Mesenchymal stem cell (in vitro differentiated cells and primary cell): ENCODE data around the gene WAC.

Experiments
- DNase-seq: peaks from one replicate; pipeline ENCODE4 v3.0.0-alpha.2; 2013
- H2AFZ ChIP-seq: one replicate; pipeline ENCODE4 v1.6.1; 2013; ENCODE audit warnings: low read depth, mild to moderate bottlenecking, control low read depth, inconsistent platforms, low read length, moderate library complexity
- H2AK5ac ChIP-seq: 2 replicates; pipeline ENCODE4 v1.6.1; 2013; ENCODE audit warnings: low read length, moderate library complexity, mild to moderate bottlenecking, inconsistent platforms; ENCODE audit not compliant: severe bottlenecking
- H2BK120ac ChIP-seq: one replicate; pipeline ENCODE4 v1.6.1; 2013; ENCODE audit warnings: low read depth, mild to moderate bottlenecking, inconsistent platforms, low read length, moderate library complexity
- H2BK12ac ChIP-seq, 2 experiments: one replicate each; pipeline ENCODE4 v1.6.1; 2013; ENCODE audit warnings: inconsistent platforms in 2 of 2, low read length in 2 of 2, mild to moderate bottlenecking in 2 of 2, moderate library complexity in 2 of 2, control low read depth in 1 of 2
- H2BK15ac ChIP-seq: one replicate; pipeline ENCODE4 v1.6.1; 2013; ENCODE audit warnings: mild to moderate bottlenecking, low read depth, inconsistent platforms; ENCODE audit not compliant: poor library complexity, severe bottlenecking
- H2BK5ac ChIP-seq: 2 replicates; pipeline ENCODE4 v1.6.1; 2013; ENCODE audit warnings: low read depth, mild to moderate bottlenecking, low read length, control low read depth, inconsistent platforms; ENCODE audit not compliant: poor library complexity, severe bottlenecking
- H3K14ac ChIP-seq, 2 experiments: one replicate each; pipeline ENCODE4 v1.6.1; 2013; ENCODE audit warnings: inconsistent platforms in 2 of 2, low read length in 2 of 2, control low read depth in 1 of 2, mild to moderate bottlenecking in 1 of 2, moderate library complexity in 1 of 2
- H3K18ac ChIP-seq, 2 experiments: one replicate each; pipeline ENCODE4 v1.6.1; 2013; ENCODE audit warnings: inconsistent platforms in 2 of 2, low read length in 2 of 2, control low read depth in 1 of 2, low read depth in 1 of 2, mild to moderate bottlenecking in 1 of 2
- H3K23ac ChIP-seq, 2 experiments: one replicate each; pipeline ENCODE4 v1.6.1; 2013; ENCODE audit warnings: inconsistent platforms in 2 of 2, low read length in 2 of 2, mild to moderate bottlenecking in 2 of 2, moderate library complexity in 2 of 2, control low read depth in 1 of 2
- H3K27ac ChIP-seq: 2 replicates; pipeline ENCODE4 v1.5.1; 2013; ENCODE audit warnings: mild to moderate bottlenecking, moderate library complexity, low read length, control low read depth, inconsistent platforms; ENCODE audit not compliant: poor library complexity, severe bottlenecking
- H3K27me3 ChIP-seq, 2 experiments: 2 replicates each; pipeline versions ENCODE4 v1.6.1 to v1.7.0; 2013; ENCODE audit warnings: low read length in 2 of 2, mild to moderate bottlenecking in 2 of 2, moderate library complexity in 2 of 2, control low read depth in 1 of 2, inconsistent platforms in 1 of 2; ENCODE audit not compliant: control insufficient read depth in 1 of 2, insufficient read depth in 1 of 2
- H3K36me3 ChIP-seq, 2 experiments: 2 replicates each; pipeline versions ENCODE4 v1.6.1 to v1.7.0; 2013; ENCODE audit warnings: low read length in 2 of 2, control low read depth in 1 of 2, inconsistent platforms in 1 of 2, low read depth in 1 of 2, mild to moderate bottlenecking in 1 of 2; ENCODE audit not compliant: insufficient read depth in 2 of 2, control insufficient read depth in 1 of 2
- H3K4ac ChIP-seq, 2 experiments: one replicate each; pipeline ENCODE4 v1.6.1; 2013; ENCODE audit warnings: inconsistent platforms in 2 of 2, low read length in 2 of 2, mild to moderate bottlenecking in 2 of 2, moderate library complexity in 2 of 2, control low read depth in 1 of 2, low read depth in 1 of 2
- H3K4me1 ChIP-seq: 2 replicates; pipeline ENCODE4 v1.6.1; 2013; ENCODE audit warnings: low read depth, low read length, control low read depth; ENCODE audit not compliant: control insufficient read depth, insufficient read depth
- H3K4me2 ChIP-seq: 2 replicates; pipeline ENCODE4 v1.6.1; 2013; ENCODE audit warnings: low read length, mild to moderate bottlenecking, inconsistent platforms; ENCODE audit not compliant: poor library complexity, severe bottlenecking
- H3K4me3 ChIP-seq, 2 experiments: 2 replicates each; pipeline versions ENCODE4 v1.5.1 to v1.7.0; 2013; ENCODE audit warnings: low read length in 2 of 2, mild to moderate bottlenecking in 2 of 2, control low read depth in 1 of 2, low read depth in 1 of 2; ENCODE audit not compliant: insufficient read depth in 1 of 2
- H3K79me1 ChIP-seq: replicated peaks from 2 replicates; pipeline ENCODE4 v1.6.1; 2013; ENCODE audit warnings: mild to moderate bottlenecking, control low read depth, low read length, inconsistent platforms; ENCODE audit not compliant: poor library complexity, severe bottlenecking
- H3K9ac ChIP-seq: 2 replicates; pipeline ENCODE4 v1.7.0; 2013; ENCODE audit warnings: mild to moderate bottlenecking, low read length, moderate library complexity
- H3K9me3 ChIP-seq: 2 replicates; pipeline ENCODE4 v1.7.0; 2013; ENCODE audit warnings: mild to moderate bottlenecking, low read length; ENCODE audit not compliant: control insufficient read depth
- H4K8ac ChIP-seq: one replicate; pipeline ENCODE4 v1.6.1; 2013; ENCODE audit warnings: inconsistent platforms, mild to moderate bottlenecking, low read length, moderate library complexity
- H4K91ac ChIP-seq: one replicate; pipeline ENCODE4 v1.6.1; 2013; ENCODE audit warnings: mild to moderate bottlenecking, low read length, inconsistent platforms
- WGBS: methylation state at CpG from one replicate; pipeline ENCODE4 v1.1.7; 2013; ENCODE audit warnings: mixed read lengths; 5-methylcytosine and 5-hydroxymethylcytosine counted together

WAC gene

DNA sequence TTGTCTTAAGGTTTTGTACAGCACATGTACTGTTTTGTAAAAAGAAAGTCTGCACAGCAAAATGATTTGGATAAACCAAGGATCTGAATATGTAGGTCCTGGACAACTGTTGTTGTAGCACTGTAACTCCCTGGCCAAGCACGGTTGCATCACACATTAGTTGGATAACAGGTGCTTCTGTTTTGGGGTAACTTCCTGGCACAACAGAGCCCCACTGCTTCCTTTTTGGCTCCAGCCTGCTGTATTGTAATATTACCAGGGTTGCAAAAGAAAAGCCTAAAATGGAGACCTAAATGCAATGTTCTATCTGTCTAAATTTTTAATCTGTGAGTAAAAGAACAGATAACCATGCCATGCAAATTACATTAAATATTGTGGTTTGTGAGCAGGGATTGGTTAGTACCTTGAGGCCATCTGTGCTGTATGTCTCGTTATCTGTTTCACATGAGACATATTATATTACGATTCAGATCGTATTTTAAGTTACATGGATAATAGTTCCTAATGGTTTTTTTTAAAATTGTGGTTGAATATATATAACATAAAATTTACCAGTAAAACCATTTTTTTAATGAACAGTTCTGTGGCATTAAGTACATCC is 27.5 kb upstream of the WAC start:
- DNase-seq = no peak
- no peak overlapping the region for H3K27ac ChIP-seq

DNA sequence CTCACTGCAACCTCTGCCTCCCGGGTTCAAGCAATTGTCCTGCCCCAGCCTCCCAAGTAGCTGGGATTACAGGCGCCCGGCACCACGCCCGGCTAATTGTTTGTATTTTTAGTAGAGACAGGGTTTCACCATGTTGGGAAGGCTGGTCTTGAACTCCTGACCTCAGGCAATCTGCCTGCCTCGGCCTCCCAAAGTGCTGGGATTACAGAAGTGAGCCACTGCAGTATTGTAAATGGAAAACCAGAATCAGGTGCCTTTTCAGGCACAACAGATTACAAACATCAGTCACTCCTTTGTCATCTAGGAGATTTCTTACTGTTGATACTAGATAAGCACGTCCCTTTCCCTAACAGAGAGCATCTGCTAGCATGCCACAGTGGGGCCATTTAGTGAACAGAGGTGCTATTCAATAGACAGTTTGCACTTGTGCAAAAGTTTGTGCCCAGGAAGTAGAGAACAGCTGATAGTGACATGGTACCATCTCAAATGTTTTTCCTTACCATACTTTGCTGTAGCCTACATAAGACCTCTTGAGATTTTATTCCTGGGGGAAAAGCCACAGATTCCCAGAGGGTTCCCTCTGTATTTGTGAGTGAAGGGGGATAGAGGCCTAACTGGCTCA is 24.5 kb upstream of the WAC start:
- H2AFZ ChIP-seq = no peak overlapping the region
- no peak overlapping the region for H2AK5ac ChIP-seq
- H3K79me1 ChIP-seq = no peaks in the 10 kb centered on the region
- H3K27ac ChIP-seq = no peak overlapping the region
- 87% methylated on average over 7 of the region's 7 CpGs for WGBS
- no peaks in the 10 kb centered on the region for H3K36me3 ChIP-seq
- no peak overlapping the region for H2BK15ac ChIP-seq
- no peak overlapping the region for H3K4me2 ChIP-seq
- H3K9ac ChIP-seq = no peak overlapping the region
- H3K18ac ChIP-seq = no peak overlapping the region
- H3K4me1 ChIP-seq = no peaks in the 10 kb centered on the region
- no peak overlapping the region for H4K8ac ChIP-seq
- DNase-seq = no peak
- no peak overlapping the region for H4K91ac ChIP-seq
- no peak overlapping the region for H3K4me3 ChIP-seq
- H2BK5ac ChIP-seq = no peak overlapping the region
- no peaks in the 10 kb centered on the region for H3K9me3 ChIP-seq
- no peak overlapping the region for H3K14ac ChIP-seq
- no peak overlapping the region for H2BK12ac ChIP-seq
- H3K23ac ChIP-seq = no peak overlapping the region
- H2BK120ac ChIP-seq = no peak overlapping the region
- H3K4ac ChIP-seq = no peak overlapping the region
- peaks cover 0 to 5% of the 10 kb centered on the region in 2 experiments for H3K27me3 ChIP-seq

More for the DNA sequence above, 27.5 kb upstream of the WAC start:
- Histone ChIP-seq H4K8ac (no peak overlapping the region), H3K4me1 (no peaks in the 10 kb centered on the region), H3K14ac (no peak overlapping the region), H2BK12ac (no peak overlapping the region), H2AK5ac (no peak overlapping the region), H3K4ac (no peak overlapping the region), H3K27me3 (peaks cover 0 to 5% of the 10 kb centered on the region in 2 experiments), H3K18ac (no peak overlapping the region), H3K4me3 (no peak overlapping the region), H3K79me1 (no peaks in the 10 kb centered on the region), H3K36me3 (no peaks in the 10 kb centered on the region), H2BK15ac (no peak overlapping the region), H4K91ac (no peak overlapping the region), H2AFZ (no peak overlapping the region), H3K9me3 (no peaks in the 10 kb centered on the region), H2BK120ac (no peak overlapping the region), H3K9ac (no peak overlapping the region), H3K4me2 (no peak overlapping the region), H3K23ac (no peak overlapping the region), H2BK5ac (no peak overlapping the region)
- 93% methylated on average over 2 of the region's 4 CpGs for WGBS

DNA sequence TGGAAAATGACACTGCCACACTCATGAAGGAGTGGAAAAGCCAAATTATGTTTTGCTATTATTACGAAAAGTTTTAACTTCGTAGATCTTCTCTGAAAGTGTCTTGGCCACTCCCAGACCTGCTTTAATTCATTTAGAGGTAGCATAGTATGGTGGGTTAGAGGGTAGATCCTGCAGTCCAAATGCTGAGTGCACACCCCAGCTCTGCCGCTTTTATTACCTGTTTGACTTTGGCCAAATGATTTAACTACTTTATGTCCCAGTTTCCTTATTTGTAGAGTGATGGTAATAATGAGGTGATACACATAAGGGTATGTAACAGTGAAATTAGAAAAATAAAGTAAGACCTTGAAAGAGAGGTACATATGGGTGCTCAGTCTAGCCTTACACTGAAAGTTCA is 23.6 kb upstream of the WAC start:
- Histone ChIP-seq H3K4me3 (no peak overlapping the region), H3K27me3 (peaks cover 0 to 2% of the 10 kb centered on the region in 2 experiments), H3K4me2 (no peak overlapping the region), H3K4ac (no peak overlapping the region), H3K14ac (no peak overlapping the region), H3K79me1 (no peaks in the 10 kb centered on the region), H3K9ac (no peak overlapping the region), H2BK120ac (no peak overlapping the region), H3K27ac (no peak overlapping the region), H3K23ac (no peak overlapping the region), H3K9me3 (no peaks in the 10 kb centered on the region), H2BK12ac (no peak overlapping the region), H4K8ac (no peak overlapping the region), H3K36me3 (no peaks in the 10 kb centered on the region), H3K4me1 (no peaks in the 10 kb centered on the region), H2AK5ac (no peak overlapping the region), H4K91ac (no peak overlapping the region), H2BK5ac (no peak overlapping the region), H2BK15ac (no peak overlapping the region), H3K18ac (no peak overlapping the region), H2AFZ (no peak overlapping the region)
- no peak for DNase-seq
- 100% methylated on average over 2 of the region's 3 CpGs for WGBS

DNA sequence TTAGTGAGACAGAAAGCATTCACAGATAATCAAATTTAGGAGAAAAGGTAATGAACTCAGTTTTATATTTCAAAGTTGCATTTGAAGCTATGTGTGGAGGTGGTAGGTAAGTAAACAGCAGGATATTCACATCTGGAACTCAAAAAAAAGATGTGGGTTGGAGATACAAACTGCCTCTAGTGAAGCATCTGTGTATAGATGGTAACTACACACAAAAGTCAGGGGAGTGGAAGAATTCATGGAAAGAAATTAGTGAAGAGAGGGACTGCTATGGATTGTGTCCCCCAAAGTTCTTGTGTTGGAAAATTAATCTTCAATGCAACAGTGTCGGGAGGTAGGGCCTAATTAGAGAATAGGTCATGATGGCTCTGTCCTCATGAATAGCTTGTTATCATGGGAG is 18.3 kb upstream of the WAC start:
- H3K9me3 ChIP-seq = no peaks in the 10 kb centered on the region
- H3K4me3 ChIP-seq = no peak overlapping the region
- H3K9ac ChIP-seq = no peak overlapping the region
- H3K18ac ChIP-seq = no peak overlapping the region
- H2BK5ac ChIP-seq = no peak overlapping the region
- H3K36me3 ChIP-seq = no peaks in the 10 kb centered on the region
- H3K14ac ChIP-seq = no peak overlapping the region
- no peaks in the 10 kb centered on the region for H3K4me1 ChIP-seq
- H3K27me3 ChIP-seq = no peaks in the 10 kb centered on the region
- no peak overlapping the region for H3K4me2 ChIP-seq
- no peak overlapping the region for H3K4ac ChIP-seq
- H2BK15ac ChIP-seq = no peak overlapping the region
- H4K8ac ChIP-seq = no peak overlapping the region
- 100% methylated on average over 1 of the region's 1 CpG for WGBS
- no peak overlapping the region for H4K91ac ChIP-seq
- no peak overlapping the region for H3K23ac ChIP-seq
- no peak overlapping the region for H2AFZ ChIP-seq
- H3K79me1 ChIP-seq = no peaks in the 10 kb centered on the region
- H3K27ac ChIP-seq = no peak overlapping the region
- no peak overlapping the region for H2AK5ac ChIP-seq
- H2BK120ac ChIP-seq = no peak overlapping the region
- no peak overlapping the region for H2BK12ac ChIP-seq
- DNase-seq = no peak
